ENCODE measurements around the gene MICB. TPM values are rescaled to one million over a fixed set of nuclear protein-coding genes. Genes with fewer than 3 reads are reported as not detected.
"Not testable (repeated sequence)": the region's sequence is repeated elsewhere in the genome, so short reads cannot be mapped to it uniquely, and the experiment has no call there.

Gene MICB
- total RNA-seq, 1 experiment from 2014 or later: 72.1 TPM

DNA sequence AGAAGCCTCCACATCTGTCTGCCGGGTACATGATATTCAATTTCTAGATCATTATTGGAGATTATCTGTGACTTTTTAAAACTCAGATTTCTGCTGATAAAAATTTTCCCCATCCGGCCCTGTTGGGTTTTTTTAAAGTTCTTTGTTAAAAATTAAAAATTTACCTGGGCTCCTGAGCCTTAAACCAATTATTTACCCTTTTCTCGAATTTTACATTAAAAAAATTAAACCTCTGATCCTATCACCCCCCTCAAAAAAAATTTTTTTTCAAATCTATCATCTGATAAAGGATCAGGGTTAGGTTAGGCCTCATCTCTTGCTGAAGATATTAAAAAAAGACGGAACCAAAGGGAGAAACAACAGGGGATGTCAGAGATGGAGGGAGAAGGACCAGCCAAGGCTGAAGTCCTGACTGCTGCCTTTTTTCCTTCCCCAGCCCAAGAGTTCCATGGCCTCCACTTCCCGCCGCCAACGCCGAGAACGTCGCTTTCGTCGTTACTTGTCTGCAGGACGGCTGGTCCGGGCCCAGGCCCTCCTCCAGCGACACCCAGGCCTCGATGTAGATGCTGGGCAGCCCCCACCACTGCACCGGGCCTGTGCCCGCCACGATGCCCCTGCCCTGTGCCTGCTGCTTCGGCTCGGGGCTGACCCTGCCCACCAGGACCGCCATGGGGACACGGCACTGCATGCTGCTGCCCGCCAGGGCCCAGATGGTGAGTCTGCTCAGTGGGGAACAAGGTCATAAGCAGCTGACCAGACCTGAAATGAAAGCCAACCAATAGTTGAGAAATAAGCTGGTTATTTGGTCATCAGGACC is 50.0 kb downstream of the MICB start:
- Histone ChIP-seq H3K4me1 (ENCODE audit: control insufficient read depth, insufficient read depth, low read length) (peaks cover 11% of the 10 kb centered on the region), H3K36me3 (ENCODE audit: control insufficient read depth, insufficient read depth, low read length) (no peaks in the 10 kb centered on the region), H3K9me3 (ENCODE audit: control insufficient read depth, insufficient read depth, low read depth, low read length) (no peaks in the 10 kb centered on the region), H3K27ac (ENCODE audit: low read length) (peak overlapping the region; percentile 96), H3K27me3 (ENCODE audit: control insufficient read depth, insufficient read depth, low read length) (no peaks in the 10 kb centered on the region), H3K4me3 (ENCODE audit: low read depth in 2 of 2, low read length in 2 of 2) (peak overlapping the region; percentile 60 to 80)
- no TSS peak for BruUV-seq (replicated peaks)
- DNase-seq (ENCODE audit: low read depth, low spot score): no peak
- POLR2A ChIA-PET: interaction anchor here (1.0 kb wide), 1 partner anchor 30 kb away, joined by 3 read pairs; no protein-coding TSS in a partner anchor
- intact Hi-C loops (cut with micrococcal nuclease; ENCODE audit: unreplicated experiment) (no loop called here), in situ Hi-C loops (cut with HindIII; ENCODE audit: low pct_unique_long_range_greater_than_20kb, low sequenced_read_pairs) (no loop called here)
- TF ChIP-seq POLR2AphosphoS5 (IDR thresholded peaks at IDR 0.05; ENCODE audit: low read depth, low read length): no peak
- TF ChIP-seq TCF7L2 (IDR thresholded peaks at IDR 0.05; ENCODE audit: low read depth, low read length): no peak
- TF ChIP-seq SIN3A (IDR thresholded peaks at IDR 0.05; ENCODE audit: borderline replicate concordance, insufficient read depth, low read depth, low read length): no peak
- TF ChIP-seq, protein P1, sequence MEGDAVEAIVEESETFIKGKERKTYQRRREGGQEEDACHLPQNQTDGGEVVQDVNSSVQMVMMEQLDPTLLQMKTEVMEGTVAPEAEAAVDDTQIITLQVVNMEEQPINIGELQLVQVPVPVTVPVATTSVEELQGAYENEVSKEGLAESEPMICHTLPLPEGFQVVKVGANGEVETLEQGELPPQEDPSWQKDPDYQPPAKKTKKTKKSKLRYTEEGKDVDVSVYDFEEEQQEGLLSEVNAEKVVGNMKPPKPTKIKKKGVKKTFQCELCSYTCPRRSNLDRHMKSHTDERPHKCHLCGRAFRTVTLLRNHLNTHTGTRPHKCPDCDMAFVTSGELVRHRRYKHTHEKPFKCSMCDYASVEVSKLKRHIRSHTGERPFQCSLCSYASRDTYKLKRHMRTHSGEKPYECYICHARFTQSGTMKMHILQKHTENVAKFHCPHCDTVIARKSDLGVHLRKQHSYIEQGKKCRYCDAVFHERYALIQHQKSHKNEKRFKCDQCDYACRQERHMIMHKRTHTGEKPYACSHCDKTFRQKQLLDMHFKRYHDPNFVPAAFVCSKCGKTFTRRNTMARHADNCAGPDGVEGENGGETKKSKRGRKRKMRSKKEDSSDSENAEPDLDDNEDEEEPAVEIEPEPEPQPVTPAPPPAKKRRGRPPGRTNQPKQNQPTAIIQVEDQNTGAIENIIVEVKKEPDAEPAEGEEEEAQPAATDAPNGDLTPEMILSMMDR (IDR thresholded peaks at IDR 0.05): no peak
- TF ChIP-seq, protein P2, sequence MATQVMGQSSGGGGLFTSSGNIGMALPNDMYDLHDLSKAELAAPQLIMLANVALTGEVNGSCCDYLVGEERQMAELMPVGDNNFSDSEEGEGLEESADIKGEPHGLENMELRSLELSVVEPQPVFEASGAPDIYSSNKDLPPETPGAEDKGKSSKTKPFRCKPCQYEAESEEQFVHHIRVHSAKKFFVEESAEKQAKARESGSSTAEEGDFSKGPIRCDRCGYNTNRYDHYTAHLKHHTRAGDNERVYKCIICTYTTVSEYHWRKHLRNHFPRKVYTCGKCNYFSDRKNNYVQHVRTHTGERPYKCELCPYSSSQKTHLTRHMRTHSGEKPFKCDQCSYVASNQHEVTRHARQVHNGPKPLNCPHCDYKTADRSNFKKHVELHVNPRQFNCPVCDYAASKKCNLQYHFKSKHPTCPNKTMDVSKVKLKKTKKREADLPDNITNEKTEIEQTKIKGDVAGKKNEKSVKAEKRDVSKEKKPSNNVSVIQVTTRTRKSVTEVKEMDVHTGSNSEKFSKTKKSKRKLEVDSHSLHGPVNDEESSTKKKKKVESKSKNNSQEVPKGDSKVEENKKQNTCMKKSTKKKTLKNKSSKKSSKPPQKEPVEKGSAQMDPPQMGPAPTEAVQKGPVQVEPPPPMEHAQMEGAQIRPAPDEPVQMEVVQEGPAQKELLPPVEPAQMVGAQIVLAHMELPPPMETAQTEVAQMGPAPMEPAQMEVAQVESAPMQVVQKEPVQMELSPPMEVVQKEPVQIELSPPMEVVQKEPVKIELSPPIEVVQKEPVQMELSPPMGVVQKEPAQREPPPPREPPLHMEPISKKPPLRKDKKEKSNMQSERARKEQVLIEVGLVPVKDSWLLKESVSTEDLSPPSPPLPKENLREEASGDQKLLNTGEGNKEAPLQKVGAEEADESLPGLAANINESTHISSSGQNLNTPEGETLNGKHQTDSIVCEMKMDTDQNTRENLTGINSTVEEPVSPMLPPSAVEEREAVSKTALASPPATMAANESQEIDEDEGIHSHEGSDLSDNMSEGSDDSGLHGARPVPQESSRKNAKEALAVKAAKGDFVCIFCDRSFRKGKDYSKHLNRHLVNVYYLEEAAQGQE (IDR thresholded peaks at IDR 0.05; ENCODE audit: insufficient read depth in 1 of 2, low read depth in 2 of 2, low read length in 1 of 2): no peak
- CTCF ChIA-PET: interaction anchor here (0.6 to 4.2 kb wide), 4 partner anchors 50 to 70 kb away, joined by 4 to 37 read pairs (median 8); no protein-coding TSS in a partner anchor
- peak; percentile 25 for ATAC-seq

DNA sequence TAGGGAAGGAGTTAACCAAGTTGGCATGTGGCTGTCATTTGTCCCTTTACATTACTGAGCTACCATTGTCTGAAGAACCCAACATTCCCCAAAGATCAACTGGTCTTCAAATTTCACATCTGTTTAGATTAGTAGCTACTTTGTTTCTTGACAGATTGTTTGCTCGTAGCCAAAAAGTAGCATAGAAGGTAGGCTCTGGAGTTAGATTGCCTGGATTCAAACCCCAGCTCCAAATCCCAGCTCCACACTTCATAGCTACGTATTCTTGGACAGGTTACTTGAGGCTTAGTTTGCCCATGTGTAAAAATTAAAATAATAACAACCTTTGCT is 50.6 kb downstream of the MICB start:
- ChIA-PET POLR2A (interaction anchor here (1.0 kb wide), 1 partner anchor 30 kb away, joined by 3 read pairs; no protein-coding TSS in a partner anchor), CTCF (interaction anchor here (0.6 to 4.2 kb wide), 2 partner anchors 49 to 69 kb away, joined by 10 to 37 read pairs; no protein-coding TSS in a partner anchor)
- no TSS peak for BruUV-seq (replicated peaks)
- intact Hi-C loops (cut with micrococcal nuclease; ENCODE audit: unreplicated experiment): no loop called here
- Histone ChIP-seq H3K27ac (ENCODE audit: low read length) (peak overlapping the region; percentile 96), H3K27me3 (ENCODE audit: control insufficient read depth, insufficient read depth, low read length) (no peaks in the 10 kb centered on the region), H3K36me3 (ENCODE audit: control insufficient read depth, insufficient read depth, low read length) (no peaks in the 10 kb centered on the region), H3K9me3 (ENCODE audit: control insufficient read depth, insufficient read depth, low read depth, low read length) (no peaks in the 10 kb centered on the region), H3K4me1 (ENCODE audit: control insufficient read depth, insufficient read depth, low read length) (peaks cover 7% of the 10 kb centered on the region), H3K4me3 (ENCODE audit: low read depth in 2 of 2, low read length in 2 of 2) (peak overlapping the region; percentile 60 to 80)
- no peak for ATAC-seq
- no peak for DNase-seq (ENCODE audit: low read depth, low spot score)
- TF ChIP-seq SIN3A (IDR thresholded peaks at IDR 0.05; ENCODE audit: borderline replicate concordance, insufficient read depth, low read depth, low read length): no peak
- no peak for TF ChIP-seq POLR2AphosphoS5 (IDR thresholded peaks at IDR 0.05; ENCODE audit: low read depth, low read length)
- in situ Hi-C loops (cut with HindIII; ENCODE audit: low pct_unique_long_range_greater_than_20kb, low sequenced_read_pairs): no loop called here

DNA sequence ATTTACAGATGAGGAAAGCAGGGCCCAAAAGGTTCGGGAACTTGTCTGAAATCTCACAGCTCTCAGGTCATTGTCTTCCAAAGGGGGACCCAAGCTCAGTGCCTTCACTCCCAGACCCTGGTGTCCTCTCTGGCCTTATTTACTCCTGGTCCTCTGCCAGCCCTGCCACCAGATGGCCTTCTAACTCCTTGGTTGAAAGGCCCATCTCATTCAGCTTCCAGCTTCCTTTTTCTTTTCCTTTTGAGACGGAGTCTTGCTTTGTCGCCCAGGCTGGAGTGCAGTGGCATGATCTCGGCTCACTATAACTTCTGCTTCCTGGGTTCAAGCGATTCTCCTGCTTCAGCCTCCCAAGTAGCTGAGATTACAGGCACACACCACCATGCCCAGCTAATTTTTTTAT is 53.4 kb downstream of the MICB start:
- ATAC-seq: not testable (repeated sequence)
- intact Hi-C loops (cut with micrococcal nuclease; ENCODE audit: unreplicated experiment): loop anchor here (1.0 kb wide), 1 partner anchor 46 kb away; no protein-coding TSS in a partner anchor
- CTCF ChIA-PET: interaction anchor here (0.8 to 1.7 kb wide), 6 partner anchors 27 to 47 kb away, joined by 3 to 22 read pairs (median 6); no protein-coding TSS in a partner anchor

More for the DNA sequence above, 53.4 kb downstream of the MICB start:
- H3K9me3 ChIP-seq (ENCODE audit: control insufficient read depth, insufficient read depth, low read depth, low read length); H3K4me1 ChIP-seq (ENCODE audit: control insufficient read depth, insufficient read depth, low read length); H3K4me3 ChIP-seq (ENCODE audit: low read depth in 2 of 2, low read length in 2 of 2); H3K27me3 ChIP-seq (ENCODE audit: control insufficient read depth, insufficient read depth, low read length); in situ Hi-C loops (cut with HindIII; ENCODE audit: low pct_unique_long_range_greater_than_20kb, low sequenced_read_pairs); H3K27ac ChIP-seq (ENCODE audit: low read length); BruUV-seq (replicated peaks); H3K36me3 ChIP-seq (ENCODE audit: control insufficient read depth, insufficient read depth, low read length); DNase-seq (ENCODE audit: low read depth, low spot score): not testable (repeated sequence)
- POLR2A ChIA-PET: interaction anchor here (0.5 to 0.6 kb wide), 2 partner anchors 48 to 354 kb away, joined by 3 to 4 read pairs; no protein-coding TSS in a partner anchor
